HG03378 (cell line): Measurements from ENCODE around the gene VEZF1.

Experiments
- ATAC-seq: cut with Tn5 transposase; IDR thresholded peaks from one replicate; pipeline ENCODE4 v1.9.1; 2021; ENCODE audit warnings: mild to moderate bottlenecking, moderate library complexity; ENCODE audit not compliant: unreplicated experiment

The VEZF1 gene, protein sequence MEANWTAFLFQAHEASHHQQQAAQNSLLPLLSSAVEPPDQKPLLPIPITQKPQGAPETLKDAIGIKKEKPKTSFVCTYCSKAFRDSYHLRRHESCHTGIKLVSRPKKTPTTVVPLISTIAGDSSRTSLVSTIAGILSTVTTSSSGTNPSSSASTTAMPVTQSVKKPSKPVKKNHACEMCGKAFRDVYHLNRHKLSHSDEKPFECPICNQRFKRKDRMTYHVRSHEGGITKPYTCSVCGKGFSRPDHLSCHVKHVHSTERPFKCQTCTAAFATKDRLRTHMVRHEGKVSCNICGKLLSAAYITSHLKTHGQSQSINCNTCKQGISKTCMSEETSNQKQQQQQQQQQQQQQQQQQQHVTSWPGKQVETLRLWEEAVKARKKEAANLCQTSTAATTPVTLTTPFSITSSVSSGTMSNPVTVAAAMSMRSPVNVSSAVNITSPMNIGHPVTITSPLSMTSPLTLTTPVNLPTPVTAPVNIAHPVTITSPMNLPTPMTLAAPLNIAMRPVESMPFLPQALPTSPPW

GRCh38 chr17:57987581-57988300 is at the start of gene VEZF1:
Gene VEZF1, minus strand, starts transcription at chr17:57988254. Its CDS starts 143 bp downstream, at chr17:57988111.
- ATAC-seq: peak; percentile 21

DNA sequence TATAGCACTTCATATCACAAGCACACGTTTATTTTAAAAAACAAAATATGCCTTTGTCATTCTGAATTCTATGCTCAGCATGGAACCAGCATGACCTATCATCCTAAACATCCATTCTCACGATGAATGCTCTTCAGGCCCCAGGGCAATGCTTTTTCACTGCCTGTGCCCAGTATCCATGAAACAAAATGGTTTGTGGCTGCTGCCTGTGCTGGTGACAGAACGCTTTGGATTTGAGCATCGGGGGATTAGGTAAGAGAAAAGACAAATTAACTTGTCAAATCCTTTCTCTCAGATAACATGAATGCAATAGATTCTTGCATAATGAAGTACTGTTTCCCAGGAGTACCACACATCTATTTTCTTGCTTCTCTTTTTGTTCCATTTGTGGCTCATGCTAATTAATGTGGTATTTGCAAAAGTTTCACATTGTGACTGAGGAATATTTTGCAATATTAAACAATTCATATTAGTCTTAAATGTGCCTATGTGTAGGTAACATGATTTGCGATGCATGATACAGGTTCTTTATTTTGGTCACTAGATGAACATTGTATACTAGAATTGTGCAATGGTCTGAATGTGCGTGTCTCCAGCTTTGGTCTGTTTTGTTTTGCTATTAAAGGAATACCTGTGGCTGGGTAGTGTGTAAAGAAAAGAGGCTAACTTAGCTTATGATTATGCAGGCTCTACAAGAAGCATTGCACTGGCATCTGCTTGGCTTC is 44.8 kb upstream of the VEZF1 start:
- no peak for ATAC-seq

DNA sequence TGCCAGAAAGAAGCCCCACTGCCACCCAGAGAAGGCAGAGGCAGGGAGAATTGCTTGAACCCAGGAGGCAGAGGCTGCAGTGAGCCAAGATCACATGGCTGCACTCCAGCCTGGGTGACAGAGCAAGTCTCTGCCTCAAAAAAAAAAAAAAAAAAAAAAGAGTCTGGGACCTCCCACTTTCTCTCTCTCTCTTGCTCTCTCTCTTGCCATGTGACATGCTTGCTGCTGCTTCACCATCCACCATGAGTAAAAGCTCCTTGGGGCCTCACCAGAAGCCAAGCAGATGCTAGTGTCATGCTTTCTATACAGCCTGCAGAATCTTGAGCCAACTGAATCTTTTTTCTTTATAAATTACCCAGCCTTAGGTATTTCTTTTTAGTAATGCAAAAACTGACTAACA is 40.5 kb upstream of the VEZF1 start:
- ATAC-seq: no peak

- ATAC-seq: no peak
Measured at GRCh38 chr17:58020401-58020800, 32.3 kb upstream of the VEZF1 start.

DNA sequence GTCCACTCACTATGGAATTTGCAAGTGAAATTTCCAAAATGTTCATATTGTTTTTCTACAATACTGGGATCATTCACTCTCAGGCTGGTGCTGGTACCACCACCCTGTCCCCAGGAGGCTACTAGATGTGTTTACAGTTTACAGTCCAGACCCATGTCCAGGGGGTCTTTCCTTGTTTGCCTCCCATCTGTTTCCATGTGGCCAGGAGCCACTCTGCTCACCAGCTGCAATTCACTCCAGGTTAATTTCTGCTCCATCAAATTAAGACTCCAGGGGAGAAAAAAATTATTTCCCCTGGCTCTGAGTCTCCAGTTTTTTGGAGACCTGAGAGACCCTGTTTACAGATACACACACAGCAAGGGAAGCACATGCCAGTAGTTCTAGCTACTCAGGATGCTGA is 31.5 kb upstream of the VEZF1 start:
- no peak for ATAC-seq

DNA sequence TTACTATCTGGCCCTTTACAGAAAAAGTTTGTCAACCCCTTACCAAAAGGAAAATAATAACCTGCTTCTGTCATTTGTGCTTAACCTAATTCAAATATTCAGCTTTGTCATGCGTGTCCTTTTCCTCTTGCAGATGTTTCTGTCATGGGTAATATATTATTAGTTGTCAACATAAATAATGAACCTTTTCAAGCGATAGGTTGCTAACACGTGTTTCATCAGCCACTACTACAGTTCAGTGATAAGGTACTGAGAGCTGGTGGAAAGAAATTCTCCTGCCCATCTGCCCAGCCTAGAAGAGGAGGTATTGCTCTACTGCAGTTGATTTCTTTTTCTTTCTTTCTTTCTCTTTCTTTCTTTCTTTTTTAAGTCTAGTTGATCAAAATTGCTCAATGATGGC is 31.0 kb upstream of the VEZF1 start:
- ATAC-seq: no peak

DNA sequence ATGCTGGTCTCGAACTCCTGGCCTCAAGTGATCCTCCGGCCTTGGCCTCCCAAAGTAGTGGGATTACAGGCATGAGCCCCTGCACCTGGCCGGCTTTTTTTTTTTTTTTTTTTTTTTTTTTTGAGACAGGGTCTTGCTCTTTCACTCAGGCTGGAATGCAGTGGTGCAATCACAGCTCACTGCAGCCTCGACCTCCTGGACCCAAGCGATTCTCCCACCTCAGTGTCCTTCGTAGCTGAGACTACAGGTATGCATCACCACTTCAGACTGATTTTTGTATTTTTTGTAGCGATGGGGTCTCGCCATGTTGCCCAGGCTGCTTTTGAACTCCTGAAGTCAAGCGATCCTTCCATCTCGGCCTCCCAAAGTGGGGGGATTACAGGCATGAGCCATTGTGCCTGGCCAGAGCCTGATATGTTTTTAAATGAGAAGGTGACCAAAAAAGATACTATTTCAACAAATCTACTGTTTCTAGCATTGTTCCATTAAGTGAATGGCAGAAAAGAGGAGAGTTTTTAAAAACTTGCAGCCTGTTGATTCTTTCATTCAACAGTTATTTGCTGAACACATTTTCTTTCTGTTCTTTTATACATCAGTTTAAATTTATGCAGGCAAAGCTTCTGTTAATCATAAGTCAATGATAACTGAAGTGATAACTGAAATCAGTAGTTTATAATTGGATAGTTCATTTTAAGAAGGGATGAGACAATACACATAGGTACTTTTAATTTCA is 22.2 kb upstream of the VEZF1 start:
- no peak for ATAC-seq

- peak; percentile 35 for ATAC-seq
Measured at GRCh38 chr17:58007781-58008706, 20.0 kb upstream of the VEZF1 start.

DNA sequence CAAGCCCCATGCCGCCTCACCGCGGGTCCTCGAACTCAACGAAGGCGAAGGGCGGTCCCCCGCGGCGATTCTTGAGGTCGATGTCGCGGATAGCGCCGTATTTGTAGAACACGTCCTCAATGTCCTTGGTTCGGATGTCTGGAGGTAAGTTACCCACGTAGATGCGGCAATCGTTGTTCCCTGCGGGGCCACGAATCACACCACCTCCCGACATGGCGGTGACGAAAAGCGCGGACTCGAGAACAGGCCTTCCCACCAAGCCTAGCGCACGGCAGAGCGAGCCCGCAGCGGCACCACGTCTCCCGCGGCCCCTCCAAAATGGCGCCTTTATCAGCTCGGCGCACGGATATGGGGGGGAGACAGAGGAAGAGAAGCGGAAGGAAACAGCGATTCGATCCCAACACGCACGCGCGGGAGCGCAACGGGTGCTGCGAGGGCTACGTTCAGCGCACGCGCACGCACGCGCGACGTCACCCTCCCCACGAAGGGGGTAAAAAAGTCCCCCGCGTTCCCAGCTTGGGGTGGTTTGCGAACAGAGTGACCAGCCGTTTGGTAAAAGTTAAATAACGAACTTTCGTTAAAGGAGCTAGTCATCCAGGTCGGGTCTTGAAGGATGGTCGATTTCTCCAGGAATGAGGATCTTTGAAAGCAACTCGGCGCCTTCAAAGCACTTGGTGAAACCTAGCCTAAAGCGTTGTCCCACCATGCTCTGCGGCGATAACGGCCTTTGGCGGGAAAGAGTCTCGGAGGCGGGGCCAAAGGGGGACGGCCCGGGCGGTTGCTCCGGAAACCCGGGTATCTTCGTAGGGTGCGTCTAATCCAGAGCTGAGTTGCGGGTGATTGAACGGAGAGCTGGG is 19.1 kb upstream of the VEZF1 start, which contains the start of gene SRSF1:
SRSF1 (minus strand) TSS at position 323 of the 857 bp plus-strand sequence; CDS start at position 214, 109 bp downstream.
- peak; percentile 79 for ATAC-seq

DNA sequence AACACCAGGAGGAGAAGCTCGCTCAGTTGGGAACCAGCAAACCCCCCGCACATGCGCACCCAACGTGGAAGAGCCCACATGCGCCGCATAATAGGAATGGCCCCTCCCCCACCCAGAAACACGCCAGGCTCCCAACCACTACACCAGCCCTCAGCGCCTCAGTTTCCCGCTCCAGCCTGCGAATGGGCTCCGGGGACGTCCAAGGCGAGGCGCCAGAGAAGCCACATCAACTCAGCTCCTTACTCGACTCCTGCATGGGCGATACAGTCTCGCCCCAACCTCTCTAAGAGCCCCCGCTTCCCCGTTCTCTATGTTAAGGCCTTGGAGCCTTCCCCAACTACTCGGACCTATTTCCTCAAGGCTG is 18.5 kb upstream of the VEZF1 start:
- ATAC-seq: no peak

- no peak for ATAC-seq
Measured at GRCh38 chr17:58005728-58006559, 17.9 kb upstream of the VEZF1 start.

GRCh38 chr17:58005031-58005727 is 17.1 kb upstream of the VEZF1 start:
- ATAC-seq: no peak

DNA sequence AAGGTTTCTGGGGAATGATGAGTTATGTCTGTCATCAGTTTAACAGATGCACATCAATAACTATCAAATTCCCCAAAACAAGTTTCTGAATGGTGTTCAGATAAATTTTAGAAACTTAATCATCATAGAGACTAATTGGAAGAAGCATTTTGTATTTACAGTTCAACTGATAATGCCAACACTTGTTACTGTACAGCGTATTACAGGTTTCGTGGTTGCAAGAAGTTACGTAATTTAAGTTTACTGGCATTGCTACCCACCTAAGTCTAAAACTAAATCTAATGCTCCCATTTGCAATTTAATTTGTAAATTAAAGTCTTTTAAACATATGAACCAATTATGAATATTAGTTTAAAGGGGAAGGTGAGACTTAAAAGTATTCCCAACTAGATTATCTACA is 16.0 kb upstream of the VEZF1 start:
- no peak for ATAC-seq

DNA sequence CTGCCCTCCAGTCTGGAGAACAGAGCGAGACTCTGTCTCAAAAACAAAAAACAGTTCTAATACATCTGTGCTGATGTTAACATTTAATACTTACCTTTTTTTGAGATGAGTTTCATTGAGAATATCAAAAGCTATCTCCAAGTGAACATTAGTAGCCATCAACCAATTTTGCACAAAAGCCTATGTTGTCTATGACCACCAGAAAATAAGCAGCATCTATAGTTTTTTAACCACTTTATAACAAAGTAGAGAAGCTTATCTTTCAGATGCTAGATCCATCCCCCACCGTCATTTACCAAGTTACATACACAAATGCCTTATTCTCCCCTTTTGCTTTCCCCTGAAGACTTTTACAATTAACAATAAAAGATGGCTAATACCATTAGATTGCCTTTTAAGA is 14.9 kb upstream of the VEZF1 start:
- ATAC-seq: no peak

GRCh38 chr17:58002154-58002948 is 14.3 kb upstream of the VEZF1 start:
- no peak for ATAC-seq

GRCh38 chr17:58001461-58002124 is 13.5 kb upstream of the VEZF1 start:
- ATAC-seq: no peak
